Activated T-helper 2 cell treated with anti-CD3 and anti-CD28 coated beads, Interferon-gamma antibody, Interleukin-2, Interleukin-4, amounts not matched to agents 10 μg/mL and 5 μg/mL and 100 μg/mL, durations not matched to agents 14 hours and 24 hours and 36 hours (primary cell): ENCODE results near the gene CADM3. TPM values are rescaled to one million over a fixed set of nuclear protein-coding genes. Genes with fewer than 3 reads are reported as not detected.
A peak's percentile ranks its signal among the peaks of the same experiment; 100 is the strongest.

Source experiments
- DNase-seq: peaks from one replicate; pipeline ENCODE4 v3.0.0; 2021; ENCODE audit warnings: low spot score
- H3K27ac Mint-ChIP-seq: one replicate; pipeline ENCODE4 v1.8.0; 2021; ENCODE audit warnings: mixed read lengths
- H3K27me3 Mint-ChIP-seq: one replicate; pipeline ENCODE4 v1.8.0; 2021; ENCODE audit warnings: low read depth, mixed read lengths
- H3K36me3 Mint-ChIP-seq: one replicate; pipeline ENCODE4 v1.8.0; 2021; ENCODE audit warnings: low read depth, mixed read lengths
- H3K4me1 Mint-ChIP-seq: one replicate; pipeline ENCODE4 v1.8.0; 2021; ENCODE audit warnings: low read depth, mixed read lengths
- H3K4me3 Mint-ChIP-seq: one replicate; pipeline ENCODE4 v1.8.0; 2021; ENCODE audit warnings: low read depth, mild to moderate bottlenecking, moderate library complexity, mixed read lengths
- H3K9me3 Mint-ChIP-seq: one replicate; pipeline ENCODE4 v1.8.0; 2021; ENCODE audit warnings: mixed read lengths
- intact Hi-C: fragments of 100-400 bp; cut with micrococcal nuclease; formaldehyde crosslinking; loops from one replicate; pipeline ENCODE4 v1.15.1; 2023
- total RNA-seq: library from RNA; stranded (reverse); gene quantifications from 2 replicates; pipeline ENCODE4 v1.2.3, GENCODE V29; 2022

Gene CADM3
- total RNA-seq, 1 donor from 2014 or later: not detected

DNA sequence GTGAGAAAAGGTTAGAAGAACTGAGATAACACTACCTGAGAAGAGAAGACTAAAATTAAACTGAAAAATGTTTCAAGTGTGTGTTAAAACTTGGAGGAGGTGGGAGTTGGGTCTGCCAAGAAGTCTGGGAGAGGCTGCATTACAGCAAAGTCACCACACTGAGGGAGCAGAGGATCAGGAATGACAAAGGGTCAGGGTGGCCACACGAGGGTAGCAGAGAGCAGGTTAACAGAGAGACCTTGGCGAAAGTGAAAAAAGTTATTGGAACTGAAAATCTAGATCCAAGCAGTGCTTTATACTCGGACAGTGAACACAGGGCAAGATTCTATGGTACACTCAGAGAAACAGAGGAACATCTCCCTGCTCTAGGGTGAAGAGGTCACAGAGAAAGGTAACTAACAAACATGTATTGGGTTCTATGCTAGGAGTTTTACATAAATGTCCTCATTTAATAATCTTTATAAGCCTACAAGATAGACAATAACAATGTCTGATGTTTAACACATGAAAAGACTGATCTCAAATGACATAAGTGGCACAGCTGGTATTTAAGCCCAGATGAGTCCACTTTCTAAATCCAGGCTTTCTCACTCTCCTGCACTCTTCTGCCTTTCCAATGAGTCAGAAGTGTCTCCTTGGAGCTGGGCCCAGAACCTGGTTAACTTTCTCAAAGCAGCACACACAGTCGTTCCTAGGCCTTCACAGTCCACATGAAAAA, 10.3 kb upstream of the CADM3 start:
- peaks cover 24% of the 10 kb centered on the region for H3K27me3 Mint-ChIP-seq
- H3K9me3 Mint-ChIP-seq: no peaks in the 10 kb centered on the region
- peaks cover 2% of the 10 kb centered on the region for H3K4me1 Mint-ChIP-seq
- no peak overlapping the region for H3K4me3 Mint-ChIP-seq
- DNase-seq: peak; percentile 45
- no peaks in the 10 kb centered on the region for H3K36me3 Mint-ChIP-seq
- intact Hi-C loops: loop anchor here (1.0 to 5.0 kb wide), 2 partner anchors 36 to 50 kb away; no protein-coding TSS in a partner anchor
- no peak overlapping the region for H3K27ac Mint-ChIP-seq

DNA sequence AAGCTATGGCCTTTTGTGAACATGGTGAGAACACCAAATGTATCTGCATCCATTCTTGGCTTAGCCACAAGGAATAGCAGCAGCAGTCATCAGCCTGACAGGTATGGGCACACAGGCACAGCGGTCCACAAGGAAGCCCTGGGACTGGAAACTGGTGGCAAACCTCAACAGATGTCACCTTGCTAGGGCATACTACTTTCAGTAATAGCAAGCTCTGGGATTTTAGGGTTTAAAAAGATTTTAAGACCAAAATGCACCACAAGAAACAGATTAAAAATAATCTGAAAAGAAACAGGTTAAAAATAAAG, 9.7 kb upstream of the CADM3 start:
- Mint-ChIP-seq H3K27ac (no peak overlapping the region), H3K4me3 (no peak overlapping the region), H3K9me3 (no peaks in the 10 kb centered on the region), H3K4me1 (peaks cover 2% of the 10 kb centered on the region), H3K36me3 (no peaks in the 10 kb centered on the region), H3K27me3 (peaks cover 24% of the 10 kb centered on the region)
- intact Hi-C loops: loop anchor here (1.0 to 5.0 kb wide), 2 partner anchors 36 to 50 kb away; no protein-coding TSS in a partner anchor
- no peak for DNase-seq

DNA sequence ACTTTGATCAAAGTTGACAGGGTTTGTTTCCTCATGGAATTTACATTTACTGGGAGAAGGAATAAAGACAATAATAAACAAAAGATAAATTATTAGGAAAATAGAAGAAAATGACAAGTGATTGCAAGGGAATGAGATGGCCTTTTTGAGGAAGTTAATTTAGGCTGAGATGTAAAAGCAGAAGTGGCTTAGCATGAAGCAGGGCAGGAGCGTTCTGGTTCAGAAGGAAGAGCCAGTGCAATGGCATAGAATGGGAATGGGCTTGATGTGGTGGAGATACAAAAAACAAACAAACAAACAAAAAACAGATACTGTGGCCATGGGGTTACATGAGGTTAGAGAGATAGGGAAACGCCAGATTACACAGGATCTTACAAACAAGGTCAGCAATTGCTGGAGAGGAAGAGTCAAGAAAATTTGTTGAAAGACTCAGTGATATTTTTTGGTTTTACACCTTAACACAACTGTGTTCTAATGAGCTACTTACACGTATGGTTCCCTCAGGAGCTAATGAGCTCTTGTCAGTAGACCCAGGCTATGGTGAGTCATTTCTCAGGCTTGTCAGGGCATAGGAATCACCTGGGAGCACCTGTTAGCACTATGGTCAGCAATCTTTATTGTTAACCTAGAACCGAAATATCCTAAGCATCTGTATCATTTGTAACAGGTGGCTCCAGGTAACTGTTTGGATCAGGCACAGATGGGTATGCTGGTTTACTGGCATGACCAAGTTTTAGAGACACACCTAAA, 8.7 kb upstream of the CADM3 start:
- Mint-ChIP-seq H3K4me3 (no peak overlapping the region), H3K27ac (no peak overlapping the region), H3K27me3 (peaks cover 21% of the 10 kb centered on the region), H3K36me3 (no peaks in the 10 kb centered on the region), H3K9me3 (no peaks in the 10 kb centered on the region), H3K4me1 (peaks cover 2% of the 10 kb centered on the region)
- DNase-seq: no peak
- intact Hi-C loops: loop anchor here (5.0 kb wide), 1 partner anchor 35 kb away; no protein-coding TSS in a partner anchor

DNA sequence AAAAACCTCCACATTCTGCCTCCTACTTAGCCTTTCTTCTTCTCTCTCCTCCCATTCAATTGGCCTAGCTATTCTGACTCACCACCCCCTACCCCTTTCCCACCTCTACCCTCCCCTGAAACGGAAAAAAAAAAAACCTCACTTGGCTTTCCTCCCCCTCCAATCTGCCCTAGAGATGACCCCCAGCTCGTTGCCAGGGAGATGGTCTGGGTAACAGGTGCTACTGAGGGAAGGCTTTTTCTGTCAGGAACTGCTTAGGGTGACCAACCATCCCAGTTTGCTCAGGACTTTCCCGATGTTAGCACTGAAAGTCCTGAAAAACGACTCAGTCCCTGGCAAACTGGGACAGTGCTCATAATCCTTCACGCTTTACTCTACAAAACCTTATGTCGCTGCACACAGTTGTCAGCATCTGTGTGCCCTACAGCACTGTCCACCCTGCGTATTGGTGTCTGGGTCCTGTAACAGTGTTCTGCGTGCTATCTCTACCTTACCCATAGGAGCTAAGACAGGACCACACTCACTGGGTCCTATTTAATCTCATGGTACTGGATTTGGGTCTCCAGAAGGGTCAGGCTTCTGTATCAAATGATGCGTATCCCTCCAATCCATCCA, 7.7 kb upstream of the CADM3 start:
- Mint-ChIP-seq H3K9me3 (no peaks in the 10 kb centered on the region), H3K4me3 (no peak overlapping the region), H3K36me3 (no peaks in the 10 kb centered on the region), H3K4me1 (peaks cover 2% of the 10 kb centered on the region), H3K27ac (no peak overlapping the region), H3K27me3 (peaks cover 23% of the 10 kb centered on the region)
- intact Hi-C loops: loop anchor here (5.0 kb wide), 1 partner anchor 34 kb away; no protein-coding TSS in a partner anchor
- DNase-seq: no peak

DNA sequence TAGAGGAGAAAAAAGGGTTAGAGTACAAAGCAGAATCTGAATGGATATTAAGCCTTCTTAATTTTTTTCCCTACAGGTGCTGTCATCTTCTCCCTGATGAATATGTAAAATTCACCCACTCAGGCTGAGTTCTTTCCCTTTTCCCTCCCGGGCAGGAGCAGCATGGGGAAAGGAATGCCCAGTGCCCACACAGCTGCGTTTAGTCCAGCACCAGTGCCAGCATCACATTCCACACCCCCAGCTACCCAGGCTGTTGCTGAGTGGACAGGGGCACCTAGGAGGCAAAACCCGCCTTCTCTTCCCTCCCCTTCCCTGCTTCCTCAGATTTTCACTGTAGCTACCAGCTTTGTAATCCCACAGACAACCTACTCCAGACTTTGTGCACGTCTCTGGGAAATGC, 3.4 kb upstream of the CADM3 start:
- Mint-ChIP-seq H3K27ac (no peak overlapping the region), H3K9me3 (no peaks in the 10 kb centered on the region), H3K27me3 (peaks cover 42% of the 10 kb centered on the region), H3K4me1 (peaks cover 2% of the 10 kb centered on the region), H3K4me3 (no peak overlapping the region), H3K36me3 (no peaks in the 10 kb centered on the region)
- no peak for DNase-seq
- intact Hi-C loops: no loop called here

DNA sequence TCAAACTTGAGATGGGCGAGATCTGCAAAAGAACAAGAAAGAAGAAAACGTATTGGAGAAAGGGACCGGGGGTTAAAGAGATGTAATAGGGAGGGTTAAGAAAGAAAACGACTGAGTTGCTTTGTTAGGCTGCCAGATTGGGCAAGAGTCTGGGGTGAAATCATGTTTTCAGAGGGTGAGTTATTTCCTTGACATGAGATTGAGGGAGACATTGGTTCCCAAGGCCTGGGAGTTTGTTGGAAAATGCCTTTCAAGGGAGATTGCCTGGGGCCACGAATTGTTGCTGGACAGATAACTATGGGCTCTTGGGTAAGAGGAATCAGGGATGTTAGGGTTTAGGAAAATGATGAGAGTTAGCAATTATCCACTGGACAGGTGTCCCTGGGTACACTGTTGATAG, 776 bp upstream of the CADM3 start:
- H3K27ac Mint-ChIP-seq: no peak overlapping the region
- H3K4me1 Mint-ChIP-seq: peaks cover 2% of the 10 kb centered on the region
- intact Hi-C loops: no loop called here
- no peak for DNase-seq
- peaks cover 56% of the 10 kb centered on the region for H3K27me3 Mint-ChIP-seq
- no peaks in the 10 kb centered on the region for H3K36me3 Mint-ChIP-seq
- H3K4me3 Mint-ChIP-seq: no peak overlapping the region
- H3K9me3 Mint-ChIP-seq: no peaks in the 10 kb centered on the region

DNA sequence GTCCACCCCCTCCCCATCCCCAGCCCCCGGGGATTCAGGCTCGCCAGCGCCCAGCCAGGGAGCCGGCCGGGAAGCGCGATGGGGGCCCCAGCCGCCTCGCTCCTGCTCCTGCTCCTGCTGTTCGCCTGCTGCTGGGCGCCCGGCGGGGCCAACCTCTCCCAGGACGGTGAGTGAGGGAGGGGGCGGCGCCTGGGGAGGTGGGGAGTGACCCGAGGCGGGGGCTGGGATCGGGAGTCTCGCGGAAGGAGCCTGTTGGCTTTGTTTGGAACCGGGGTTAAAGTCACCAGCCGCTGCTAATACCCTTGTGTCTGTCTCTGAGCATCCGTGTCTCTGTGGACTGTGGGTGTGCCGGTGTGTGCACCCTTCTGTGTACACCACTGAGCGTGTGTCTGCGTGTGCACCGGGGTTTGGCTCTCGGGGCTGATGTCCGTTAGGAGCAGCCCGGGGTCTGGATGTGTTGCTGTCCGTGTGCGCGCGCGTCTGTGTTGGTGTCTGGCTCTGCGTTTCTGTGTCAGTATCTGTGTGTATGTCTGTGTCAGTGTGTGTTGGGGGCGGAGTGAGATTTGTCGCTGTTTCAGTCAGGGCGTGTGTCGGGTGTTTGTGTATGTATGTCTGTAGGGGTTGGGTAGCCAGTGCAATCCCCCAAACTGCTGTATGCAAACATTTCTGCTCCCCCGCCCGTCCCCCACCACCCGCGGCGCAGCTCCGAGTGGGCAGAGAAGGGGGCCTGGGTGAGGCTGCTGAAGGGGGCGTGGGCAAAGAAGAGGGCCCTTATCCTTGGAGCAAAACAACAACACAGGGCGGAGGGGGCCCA, 480 bp downstream of the CADM3 start:
- Mint-ChIP-seq H3K27ac (no peak overlapping the region), H3K27me3 (peaks cover 53% of the 10 kb centered on the region), H3K9me3 (no peaks in the 10 kb centered on the region), H3K36me3 (no peaks in the 10 kb centered on the region), H3K4me1 (peaks cover 2% of the 10 kb centered on the region), H3K4me3 (no peak overlapping the region)
- intact Hi-C loops: no loop called here
- DNase-seq: no peak

DNA sequence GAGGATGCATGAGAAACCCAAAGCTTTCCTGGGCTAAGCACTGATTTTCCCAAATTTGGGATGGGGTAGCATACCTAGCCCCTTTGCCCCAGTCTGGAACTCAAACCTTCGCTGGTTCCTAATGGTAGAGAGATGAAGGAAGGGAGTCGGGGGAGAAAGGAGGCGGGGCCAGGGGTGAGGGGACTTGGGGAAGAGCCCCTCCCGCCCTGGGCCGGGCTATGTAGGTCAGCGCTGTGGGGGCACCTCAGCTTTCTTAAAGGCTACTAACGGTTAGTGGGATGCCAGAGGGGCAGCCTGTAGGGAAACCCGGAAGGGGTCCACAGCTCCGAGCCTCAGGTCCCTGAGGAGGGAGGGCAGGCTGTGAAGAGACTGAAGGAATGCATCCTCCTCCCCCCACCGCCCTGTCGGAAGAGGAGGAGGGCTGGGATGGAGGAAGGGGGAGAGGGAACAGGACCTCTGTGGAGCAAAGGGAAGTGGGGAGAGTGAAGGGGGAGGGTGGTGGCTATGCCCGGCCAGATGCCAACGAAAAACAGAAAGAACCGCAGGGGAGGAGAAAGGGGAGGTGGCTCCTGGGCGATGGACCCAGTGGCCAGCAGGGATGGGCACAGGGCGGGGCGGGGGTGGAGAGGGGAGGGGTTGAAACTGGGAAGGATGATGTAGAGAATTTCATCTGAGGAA, 1.3 kb downstream of the CADM3 start:
- Mint-ChIP-seq H3K27ac (no peak overlapping the region), H3K27me3 (peaks cover 53% of the 10 kb centered on the region), H3K4me3 (no peak overlapping the region), H3K9me3 (no peaks in the 10 kb centered on the region), H3K4me1 (peaks cover 6% of the 10 kb centered on the region), H3K36me3 (no peaks in the 10 kb centered on the region)
- DNase-seq: no peak
- intact Hi-C loops: no loop called here

DNA sequence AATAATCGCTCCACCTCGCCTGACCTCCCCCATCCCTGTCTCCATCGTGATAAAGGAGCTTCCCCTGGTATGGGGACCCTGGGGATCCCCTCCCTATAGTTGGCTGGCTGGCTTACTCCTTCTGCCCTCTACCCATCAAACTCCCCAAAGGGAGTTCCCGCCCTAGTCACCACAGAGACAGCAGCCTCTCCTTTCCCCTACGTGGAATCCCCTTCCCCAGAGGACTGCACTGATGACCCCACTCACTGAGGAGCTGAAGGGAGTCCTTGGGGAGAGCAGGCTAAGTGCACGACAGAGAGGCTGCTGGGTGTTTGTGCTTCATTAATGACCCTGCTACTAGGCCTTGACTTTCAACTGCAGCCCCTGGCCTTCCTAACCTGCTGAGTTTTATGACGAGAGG, 1.9 kb downstream of the CADM3 start:
- Mint-ChIP-seq H3K27me3 (peaks cover 51% of the 10 kb centered on the region), H3K27ac (no peak overlapping the region), H3K36me3 (no peaks in the 10 kb centered on the region), H3K4me1 (peaks cover 6% of the 10 kb centered on the region), H3K4me3 (no peak overlapping the region), H3K9me3 (no peaks in the 10 kb centered on the region)
- DNase-seq: no peak
- intact Hi-C loops: no loop called here

DNA sequence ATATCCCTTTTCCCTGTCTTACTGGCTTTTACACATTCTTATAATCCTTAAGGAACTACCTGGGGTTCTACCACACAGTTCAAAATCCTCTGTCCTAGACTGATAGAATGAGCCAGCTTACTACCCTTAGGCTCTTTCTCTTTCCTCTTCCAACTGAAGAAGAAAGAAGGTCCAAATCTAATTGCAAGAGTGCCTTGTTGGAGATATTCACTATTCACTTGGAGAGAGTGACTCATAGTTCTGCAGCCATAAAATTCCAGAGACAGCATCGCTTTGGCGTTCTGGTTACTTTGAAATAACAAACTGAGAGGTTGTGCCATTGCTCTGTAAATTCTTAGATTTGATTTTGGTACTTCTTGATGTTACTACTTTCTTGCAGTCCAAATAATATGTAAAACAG, 4.2 kb downstream of the CADM3 start:
- no peak overlapping the region for H3K27ac Mint-ChIP-seq
- no peak for DNase-seq
- no peak overlapping the region for H3K4me3 Mint-ChIP-seq
- no peaks in the 10 kb centered on the region for H3K36me3 Mint-ChIP-seq
- H3K27me3 Mint-ChIP-seq: peaks cover 44% of the 10 kb centered on the region
- intact Hi-C loops: no loop called here
- peaks cover 6% of the 10 kb centered on the region for H3K4me1 Mint-ChIP-seq
- H3K9me3 Mint-ChIP-seq: no peaks in the 10 kb centered on the region

DNA sequence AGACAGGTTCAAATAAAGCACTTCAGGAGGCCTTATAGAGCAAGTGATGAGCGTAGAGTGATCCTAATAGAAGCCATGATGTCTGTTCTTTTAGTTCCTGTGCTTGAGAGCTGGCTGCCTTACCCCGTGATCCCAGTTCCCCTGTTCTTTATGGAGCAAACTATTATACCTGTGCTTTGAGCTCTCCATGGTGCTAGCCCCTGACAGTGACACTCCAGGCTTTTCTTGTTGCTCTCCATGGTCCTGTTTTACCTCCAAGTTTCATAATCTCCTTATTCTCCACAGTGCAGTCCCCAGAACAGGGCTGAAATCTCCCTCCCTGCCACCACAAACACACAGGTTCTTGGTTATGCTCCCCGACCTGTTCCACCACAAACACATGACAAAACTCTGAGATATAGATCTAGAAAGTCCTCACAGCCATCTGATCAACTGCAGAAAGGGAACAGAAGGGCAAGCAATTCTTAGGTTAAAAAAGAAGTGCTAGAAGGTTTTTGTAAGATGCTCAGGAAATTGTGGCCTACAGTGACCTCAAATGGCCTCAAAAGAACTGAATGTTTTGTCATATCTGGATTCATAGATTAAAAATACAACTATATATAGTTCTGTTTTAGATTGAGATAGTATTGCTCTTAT, 6.0 kb downstream of the CADM3 start:
- Mint-ChIP-seq H3K27ac (no peak overlapping the region), H3K4me1 (peaks cover 3% of the 10 kb centered on the region), H3K27me3 (peaks cover 46% of the 10 kb centered on the region), H3K4me3 (no peak overlapping the region), H3K9me3 (no peaks in the 10 kb centered on the region), H3K36me3 (no peaks in the 10 kb centered on the region)
- DNase-seq: peak; percentile 18
- intact Hi-C loops: no loop called here

DNA sequence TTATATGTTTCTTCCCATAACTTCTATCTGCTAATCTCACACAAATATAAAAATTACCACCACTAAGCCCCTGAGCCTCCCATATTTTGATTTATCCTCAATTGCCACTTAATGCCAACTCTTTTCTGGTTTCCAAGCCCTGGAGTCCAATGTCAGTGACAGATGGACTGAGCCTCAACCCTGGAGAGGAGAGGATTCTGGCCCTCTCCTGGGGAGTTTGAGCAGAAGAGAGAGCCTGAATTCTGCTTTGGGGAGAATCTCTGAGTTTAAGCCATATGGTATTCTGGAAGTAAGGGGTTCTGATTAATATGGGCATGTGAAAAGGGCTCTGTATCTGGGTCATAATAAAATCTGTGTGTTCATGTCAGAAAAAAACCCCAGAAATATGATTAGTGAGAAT, 8.5 kb downstream of the CADM3 start:
- Mint-ChIP-seq H3K27me3 (peaks cover 29% of the 10 kb centered on the region), H3K27ac (no peak overlapping the region), H3K4me1 (peaks cover 3% of the 10 kb centered on the region), H3K36me3 (no peaks in the 10 kb centered on the region), H3K9me3 (no peaks in the 10 kb centered on the region), H3K4me3 (no peak overlapping the region)
- no peak for DNase-seq
- intact Hi-C loops: no loop called here
